HG02840 (cell line): ENCODE results near the gene CRB1.
"Not testable (repeated sequence)": the region's sequence is repeated elsewhere in the genome, so short reads cannot be mapped to it uniquely, and the experiment has no call there.

Experiments used
- ATAC-seq: cut with Tn5 transposase; IDR thresholded peaks from one replicate; pipeline ENCODE4 v1.9.1; 2021; ENCODE audit warnings: mild to moderate bottlenecking, moderate library complexity, moderate number of reproducible peaks; ENCODE audit not compliant: unreplicated experiment, low FRiP score

CRB1 gene

GRCh38 chr1:197448121-197448779, 180.2 kb downstream of the CRB1 start:
- ATAC-seq, result no peak

GRCh38 chr1:197451381-197451780, 183.3 kb downstream of the CRB1 start:
- no peak for ATAC-seq

GRCh38 chr1:197453376-197454058, 185.5 kb downstream of the CRB1 start:
- ATAC-seq, result no peak

DNA sequence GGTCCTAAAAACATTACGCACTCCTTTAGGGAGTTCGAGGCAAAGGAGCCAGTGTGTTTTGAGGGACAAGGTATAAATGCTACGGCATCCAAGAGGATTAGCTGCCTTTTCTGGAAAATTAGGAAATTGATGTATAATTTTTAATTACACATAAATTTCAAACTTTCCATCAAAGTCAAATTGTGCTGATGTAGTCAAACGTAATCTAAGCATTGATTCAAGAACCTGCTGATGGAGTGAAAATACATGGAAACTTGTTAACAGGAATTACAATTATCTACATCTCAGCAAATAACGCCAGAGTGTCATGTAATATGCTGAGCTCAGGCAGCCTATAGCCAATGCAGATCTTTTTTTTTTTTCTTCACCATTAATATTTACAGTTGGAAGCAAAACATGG, 194.5 kb downstream of the CRB1 start:
- no peak for ATAC-seq

DNA sequence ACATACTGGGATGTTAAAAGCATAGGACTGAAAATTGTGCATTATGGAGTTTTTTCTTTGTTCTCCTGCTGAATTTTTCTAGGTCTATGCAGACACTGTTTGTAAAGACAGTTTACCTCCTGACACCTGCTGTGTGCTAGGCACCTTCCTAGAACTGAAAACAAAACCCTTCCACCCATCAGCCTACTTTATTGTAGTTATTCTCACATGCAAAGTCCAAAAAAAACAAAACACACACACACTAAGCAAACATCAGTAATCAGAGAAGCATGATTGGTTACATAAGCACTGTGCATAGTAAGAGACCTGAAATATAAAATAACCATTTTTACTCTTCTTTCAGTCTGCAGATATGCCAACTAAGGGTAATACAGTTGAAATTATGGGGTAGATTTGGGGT, 195.1 kb downstream of the CRB1 start:
- ATAC-seq, result no peak

GRCh38 chr1:197464044-197464443, 196.0 kb downstream of the CRB1 start:
- no peak for ATAC-seq

- ATAC-seq, result no peak
Measured at GRCh38 chr1:197465528-197466327, 197.7 kb downstream of the CRB1 start.

- ATAC-seq, result no peak
Measured at GRCh38 chr1:197466813-197467212, 198.8 kb downstream of the CRB1 start.

GRCh38 chr1:197467881-197468280, 199.8 kb downstream of the CRB1 start:
- no peak for ATAC-seq

GRCh38 chr1:197468543-197469175, 200.6 kb downstream of the CRB1 start:
- no peak for ATAC-seq

DNA sequence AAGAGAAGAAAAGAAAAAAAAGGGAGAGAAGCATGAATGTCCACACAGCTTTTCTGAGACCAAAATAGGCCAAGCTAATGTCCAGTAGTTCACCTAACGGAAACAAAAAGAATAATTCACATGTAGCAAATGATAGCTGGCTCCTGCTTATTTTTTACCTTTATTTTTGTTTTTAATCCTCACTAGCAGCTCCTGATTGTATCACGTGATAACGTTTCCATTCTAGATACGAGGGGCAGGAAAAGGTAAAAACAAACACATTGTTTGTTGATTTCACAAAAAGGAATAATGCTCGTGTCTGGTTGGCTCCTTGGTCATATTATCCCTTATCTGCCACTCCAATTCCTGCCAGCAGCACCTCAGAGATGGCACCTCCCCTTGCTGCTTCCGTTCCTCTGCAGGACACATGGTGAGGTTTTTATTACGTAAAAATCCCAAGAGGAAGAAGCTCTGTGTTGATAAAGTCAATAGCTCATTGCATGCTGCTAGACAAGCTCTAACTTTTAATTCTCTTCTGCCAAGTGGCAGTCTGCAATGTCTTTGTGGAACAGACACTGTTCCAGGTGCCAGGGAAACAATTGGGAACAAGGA, 201.7 kb downstream of the CRB1 start:
- ATAC-seq, result no peak

DNA sequence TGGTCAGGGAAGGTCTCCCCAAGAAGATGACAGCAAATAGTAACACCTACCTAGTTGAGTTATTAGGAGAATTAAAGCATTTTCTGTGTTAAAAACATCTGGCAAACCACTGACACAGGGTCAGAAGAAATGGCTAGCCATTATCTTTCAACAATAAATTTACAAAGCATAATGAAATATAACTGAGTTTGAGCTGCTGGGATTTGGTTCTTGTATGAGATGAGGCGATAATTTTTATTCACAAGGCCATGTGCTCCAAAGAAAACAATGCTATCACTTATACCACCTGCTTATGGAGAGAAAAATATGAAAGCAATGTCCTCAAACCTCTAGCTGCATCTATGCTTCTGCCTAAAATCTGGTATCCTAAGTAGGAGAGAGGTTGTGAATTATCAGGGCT, 202.3 kb downstream of the CRB1 start:
- no peak for ATAC-seq

GRCh38 chr1:197471248-197471985, 203.4 kb downstream of the CRB1 start:
- ATAC-seq, result no peak

DNA sequence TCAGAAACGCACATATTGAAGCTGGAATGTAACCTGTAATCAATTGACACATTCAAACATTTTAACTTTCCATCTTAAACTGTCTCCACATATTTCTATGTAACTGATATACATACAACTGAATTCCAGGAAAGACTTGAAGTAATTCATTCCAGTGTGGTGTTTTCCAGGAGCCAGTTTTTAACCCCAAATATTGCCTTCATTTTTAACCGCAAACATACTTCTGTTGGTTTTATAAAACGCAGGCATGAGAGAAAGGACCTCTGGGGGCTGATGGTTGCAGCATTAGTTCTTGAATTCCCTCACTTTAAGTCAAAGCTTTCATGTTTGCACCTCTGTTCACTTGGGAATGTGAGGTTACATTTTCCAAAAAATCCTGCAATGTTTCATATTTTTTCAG, 204.1 kb downstream of the CRB1 start:
- ATAC-seq, result no peak

GRCh38 chr1:197480446-197480845, 212.4 kb downstream of the CRB1 start:
- no peak for ATAC-seq

DNA sequence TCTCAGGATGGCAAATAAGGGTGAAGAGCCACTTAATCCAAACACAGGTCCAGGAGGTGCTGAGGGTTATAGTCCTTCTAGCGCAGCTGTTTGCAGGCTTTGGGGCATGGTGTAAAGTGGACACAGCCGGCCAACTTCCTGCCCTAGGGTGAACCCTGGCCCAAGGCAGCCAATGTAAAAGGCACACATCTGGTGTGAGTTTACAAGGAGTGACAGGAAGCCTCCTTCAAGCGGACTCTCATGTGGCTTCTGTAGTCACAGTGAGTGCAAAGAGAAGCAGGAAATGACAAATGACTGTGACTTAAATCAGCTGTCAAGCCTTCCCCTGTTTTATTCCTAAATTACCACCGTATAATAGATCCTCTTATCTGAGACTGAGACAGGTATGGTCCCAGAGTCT, 213.0 kb downstream of the CRB1 start:
- ATAC-seq, result no peak

GRCh38 chr1:197485790-197486189, 217.7 kb downstream of the CRB1 start:
- ATAC-seq, result no peak

- no peak for ATAC-seq
Measured at GRCh38 chr1:197486946-197487345, 218.9 kb downstream of the CRB1 start.

- ATAC-seq, result not testable (repeated sequence)
Measured at GRCh38 chr1:197491505-197491904, 223.5 kb downstream of the CRB1 start.

- ATAC-seq, result no peak
Measured at GRCh38 chr1:197496722-197497121, 228.7 kb downstream of the CRB1 start.
